Activated naive CD4-positive, alpha-beta T cell treated with anti-CD3 and anti-CD28 coated beads for 36 hours (primary cell): ENCODE results near the gene NOC2L. TPM values are rescaled to one million over a fixed set of nuclear protein-coding genes. Genes with fewer than 3 reads are reported as not detected.
A peak's percentile ranks its signal among the peaks of the same experiment; 100 is the strongest.
"Not testable (repeated sequence)": the region's sequence is repeated elsewhere in the genome, so short reads cannot be mapped to it uniquely, and the experiment has no call there.

ENCODE experiments used
- CTCF ChIA-PET: fragments of 350-600 bp; sonication (Branson Sonifier 250); formaldehyde crosslinking; loops from one replicate; lab custom pipeline; 2021; ENCODE audit warnings: antibody characterized with exemption; lab: Charles Lee
- DNase-seq: peaks from one replicate; pipeline ENCODE4 v3.0.0-alpha.2; 2020
- H3K27ac Mint-ChIP-seq: one replicate; pipeline ENCODE4 v1.8.0; 2021; ENCODE audit warnings: mild to moderate bottlenecking, mixed read lengths
- H3K27me3 Mint-ChIP-seq: one replicate; pipeline ENCODE4 v1.8.0; 2021; ENCODE audit warnings: low read depth, mixed read lengths
- H3K36me3 Mint-ChIP-seq: one replicate; pipeline ENCODE4 v1.8.0; 2021; ENCODE audit warnings: low read depth, mixed read lengths
- H3K4me1 Mint-ChIP-seq: one replicate; pipeline ENCODE4 v1.8.0; 2021; ENCODE audit warnings: low read depth, mixed read lengths
- H3K4me3 Mint-ChIP-seq: one replicate; pipeline ENCODE4 v1.8.0; 2021; ENCODE audit warnings: mild to moderate bottlenecking, moderate library complexity, mixed read lengths
- H3K9me3 Mint-ChIP-seq: one replicate; pipeline ENCODE4 v1.8.0; 2021; ENCODE audit warnings: mixed read lengths
- intact Hi-C: fragments of 100-400 bp; cut with micrococcal nuclease; formaldehyde crosslinking; loops from one replicate; pipeline ENCODE4 v1.15.1; 2023
- total RNA-seq, 2 experiments: library from RNA; stranded (reverse); gene quantifications; one replicate each; pipeline ENCODE4 v1.2.3, GENCODE V29; 2021

Gene NOC2L
- total RNA-seq, 2 experiments from 2014 or later, result 113 to 119 TPM

- Mint-ChIP-seq H3K4me3 (peak overlapping the region; percentile 51), H3K27ac (no peak overlapping the region)
- CTCF ChIA-PET, result interaction anchor here (0.8 kb wide), 1 partner anchor 14 kb away, joined by 3 read pairs; no protein-coding TSS in a partner anchor
These were observed 40.1 kb upstream of the NOC2L start for GRCh38 chr1:998995-999724.

DNA sequence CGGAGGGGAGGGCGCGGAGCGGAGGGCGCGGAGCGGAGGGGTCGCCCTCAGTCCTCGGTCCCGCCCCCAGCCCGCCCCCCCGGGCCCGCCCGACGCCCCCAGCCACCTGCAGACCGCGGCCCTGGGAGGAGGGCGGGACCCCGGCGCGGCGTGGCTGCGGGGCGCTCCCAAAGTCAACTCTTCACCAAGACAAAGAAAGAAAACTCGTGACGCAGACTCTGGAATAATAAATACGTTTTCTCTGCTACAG lies 39.6 kb upstream of the NOC2L start:
- CTCF ChIA-PET, result no interaction called here
- H3K4me1 Mint-ChIP-seq, result peaks cover 8% of the 10 kb centered on the region
- H3K4me3 Mint-ChIP-seq, result no peak overlapping the region
- peaks cover 28% of the 10 kb centered on the region for H3K27me3 Mint-ChIP-seq
- H3K27ac Mint-ChIP-seq, result no peak overlapping the region
- intact Hi-C loops, result no loop called here
- no peaks in the 10 kb centered on the region for H3K9me3 Mint-ChIP-seq
- no peaks in the 10 kb centered on the region for H3K36me3 Mint-ChIP-seq
- no peak for DNase-seq

More at GRCh38 chr1:998995-999724, 40.1 kb upstream of the NOC2L start:
- Mint-ChIP-seq H3K36me3 (no peaks in the 10 kb centered on the region), H3K4me1 (peaks cover 8% of the 10 kb centered on the region), H3K27me3 (peaks cover 32% of the 10 kb centered on the region), H3K9me3 (no peaks in the 10 kb centered on the region)
- DNase-seq, result no peak
- intact Hi-C loops, result no loop called here

DNA sequence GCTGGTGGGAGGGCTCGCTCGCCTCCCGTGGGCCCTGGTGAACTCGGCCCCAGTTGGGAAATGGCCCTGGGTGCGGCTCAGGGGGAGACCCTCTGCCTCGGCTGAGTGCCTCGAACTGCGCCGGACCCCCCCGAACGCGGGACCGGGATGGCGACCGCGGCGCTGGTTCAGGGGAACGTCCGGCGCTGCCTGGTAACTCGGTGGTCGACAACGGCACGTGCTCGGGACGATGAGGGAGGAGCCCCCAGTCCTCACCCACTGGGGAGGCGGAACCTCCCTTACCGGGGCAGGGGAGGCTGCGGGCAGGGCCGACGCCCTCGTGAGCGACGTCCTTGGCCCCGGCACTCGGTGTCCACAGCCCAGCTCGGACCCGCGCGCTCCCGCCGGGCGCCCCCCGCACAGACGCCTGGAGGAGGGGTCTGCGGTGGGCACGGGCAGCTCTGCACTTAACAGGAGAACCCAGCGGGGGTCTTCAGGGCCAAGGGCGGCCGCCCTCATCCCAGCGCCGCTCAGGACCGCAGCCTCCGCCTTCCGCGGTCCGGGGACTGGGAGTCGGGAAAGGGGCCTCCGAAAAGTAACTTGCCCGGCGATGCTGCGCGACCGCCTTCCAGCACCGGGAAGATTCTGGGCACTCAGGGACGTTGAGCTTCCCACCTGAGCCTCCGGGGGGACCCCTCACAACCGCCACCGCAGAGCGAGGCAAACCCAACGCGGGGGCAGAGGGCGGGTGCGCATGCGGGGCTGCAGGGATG lies 39.1 kb upstream of the NOC2L start:
- intact Hi-C loops, result no loop called here
- no peaks in the 10 kb centered on the region for H3K9me3 Mint-ChIP-seq
- no peak overlapping the region for H3K27ac Mint-ChIP-seq
- peaks cover 8% of the 10 kb centered on the region for H3K4me1 Mint-ChIP-seq
- no peak for DNase-seq
- H3K27me3 Mint-ChIP-seq, result peaks cover 24% of the 10 kb centered on the region
- no peaks in the 10 kb centered on the region for H3K36me3 Mint-ChIP-seq
- H3K4me3 Mint-ChIP-seq, result no peak overlapping the region
- CTCF ChIA-PET, result interaction anchor here (0.7 to 1.3 kb wide), 2 partner anchors 14 to 16 kb away, joined by 3 to 7 read pairs; no protein-coding TSS in a partner anchor

- Mint-ChIP-seq H3K36me3 (no peaks in the 10 kb centered on the region), H3K9me3 (peaks cover 4% of the 10 kb centered on the region), H3K4me1 (peaks cover 13% of the 10 kb centered on the region), H3K27me3 (peaks cover 22% of the 10 kb centered on the region), H3K4me3 (no peak overlapping the region), H3K27ac (no peak overlapping the region)
- intact Hi-C loops, result no loop called here
- DNase-seq, result no peak
- CTCF ChIA-PET, result interaction anchor here (0.7 to 1.3 kb wide), 2 partner anchors 14 to 17 kb away, joined by 3 to 7 read pairs; no protein-coding TSS in a partner anchor
These were observed 38.6 kb upstream of the NOC2L start for GRCh38 chr1:997713-997992.

DNA sequence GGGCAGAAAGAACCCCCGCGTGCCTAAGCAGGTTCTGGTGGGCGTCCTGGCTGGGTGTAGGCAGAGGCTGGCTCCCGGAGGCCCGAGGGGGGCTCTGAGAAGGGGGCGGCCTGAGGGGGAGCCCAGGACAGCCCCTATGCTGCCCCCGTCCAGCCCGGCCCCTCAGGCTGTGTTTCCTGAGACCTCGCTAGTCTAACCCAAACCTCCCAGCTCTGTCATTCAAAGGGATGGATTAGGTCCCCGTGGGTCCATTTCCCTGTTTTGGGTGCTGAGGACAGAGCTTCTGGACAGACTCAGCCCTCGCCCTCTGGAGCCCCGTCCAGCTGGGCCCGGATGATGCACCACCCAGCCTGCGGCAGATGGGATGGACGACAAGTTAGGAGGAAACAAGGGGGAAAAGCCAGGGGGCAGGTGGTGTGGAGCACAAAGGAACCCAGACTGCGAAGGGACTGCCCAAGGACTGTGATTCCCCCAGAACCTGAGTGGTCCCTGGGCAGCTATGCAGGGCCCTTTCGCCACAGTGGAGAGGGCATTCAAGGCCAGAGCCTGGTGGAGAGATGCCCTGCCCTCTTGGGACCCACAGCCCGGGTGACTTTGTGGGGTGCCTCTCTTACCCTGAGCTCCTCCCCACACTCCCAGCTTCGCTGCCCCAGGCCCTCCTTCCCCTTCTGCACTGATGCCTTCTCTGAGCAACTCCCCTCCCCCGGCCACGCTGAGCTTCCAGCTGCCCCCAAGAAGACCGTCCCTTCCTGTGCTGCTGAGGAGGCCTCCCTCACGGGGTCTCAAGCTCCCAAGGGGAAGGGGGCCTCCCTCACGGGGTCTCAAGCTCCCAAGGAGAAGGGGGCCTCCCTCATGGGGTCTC lies 38.0 kb upstream of the NOC2L start:
- Mint-ChIP-seq H3K27ac (no peak overlapping the region), H3K4me1 (peaks cover 18% of the 10 kb centered on the region), H3K36me3 (peaks cover 1% of the 10 kb centered on the region), H3K27me3 (peaks cover 22% of the 10 kb centered on the region), H3K9me3 (peaks cover 8% of the 10 kb centered on the region), H3K4me3 (no peak overlapping the region)
- intact Hi-C loops, result no loop called here
- CTCF ChIA-PET, result interaction anchor here (0.7 to 1.3 kb wide), 2 partner anchors 13 to 17 kb away, joined by 3 to 7 read pairs; no protein-coding TSS in a partner anchor
- DNase-seq, result no peak

GRCh38 chr1:995665-996633 lies 36.9 kb upstream of the NOC2L start:
- no peak overlapping the region for H3K4me3 Mint-ChIP-seq
- H3K9me3 Mint-ChIP-seq, result peaks cover 12% of the 10 kb centered on the region
- H3K27ac Mint-ChIP-seq, result no peak overlapping the region
- CTCF ChIA-PET, result interaction anchor here (1.2 kb wide), 1 partner anchor 13 kb away, joined by 3 read pairs; no protein-coding TSS in a partner anchor
- H3K4me1 Mint-ChIP-seq, result peaks cover 29% of the 10 kb centered on the region
- peaks cover 22% of the 10 kb centered on the region for H3K27me3 Mint-ChIP-seq
- intact Hi-C loops, result loop anchor here (2.0 kb wide), 1 partner anchor 17 kb away; the partner anchor contains the start of gene ISG15
- peaks cover 1% of the 10 kb centered on the region for H3K36me3 Mint-ChIP-seq
- no peak for DNase-seq

- DNase-seq, H3K4me3 Mint-ChIP-seq, H3K36me3 Mint-ChIP-seq, H3K27ac Mint-ChIP-seq: not testable (repeated sequence)
- Mint-ChIP-seq H3K4me1 (peaks cover 26% of the 10 kb centered on the region), H3K9me3 (peaks cover 12% of the 10 kb centered on the region), H3K27me3 (peaks cover 18% of the 10 kb centered on the region)
- intact Hi-C loops, result loop anchor here (2.0 kb wide), 1 partner anchor 18 kb away; the partner anchor contains the start of gene ISG15
- CTCF ChIA-PET, result interaction anchor here (0.7 to 1.3 kb wide), 3 partner anchors 9 to 282 kb away, joined by 3 to 5 read pairs (median 3); no protein-coding TSS in a partner anchor
These were observed 35.5 kb upstream of the NOC2L start for GRCh38 chr1:994546-994945.

DNA sequence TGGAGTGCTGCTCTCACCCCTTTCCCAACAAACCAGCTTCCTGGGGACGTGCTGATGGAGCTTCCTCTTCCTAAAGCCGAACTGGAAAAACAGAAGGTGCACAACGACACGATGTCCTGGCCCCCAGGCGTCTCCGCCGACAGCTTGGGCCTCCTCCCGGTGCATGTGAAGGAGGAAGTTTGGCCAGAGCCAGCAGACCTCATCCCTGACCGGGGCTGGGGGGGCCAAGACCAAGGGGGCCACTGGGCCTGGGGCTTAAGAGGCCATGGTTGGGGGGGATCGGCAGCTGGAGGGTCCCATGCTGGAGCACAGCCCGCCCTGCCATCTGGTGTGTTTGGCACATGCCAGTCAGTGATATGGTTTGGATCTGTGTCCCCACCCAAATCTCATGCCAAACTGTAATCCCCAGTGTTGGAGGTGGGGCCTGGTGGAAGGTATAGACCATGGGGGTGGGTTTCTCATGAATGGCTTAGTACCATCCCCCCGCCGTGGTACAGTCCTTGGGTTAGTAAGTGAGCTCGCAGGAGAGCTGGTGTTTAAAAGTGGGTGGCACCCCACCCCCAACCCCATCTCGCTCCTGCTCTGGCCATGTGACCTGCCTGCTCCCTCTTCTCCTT lies 34.4 kb upstream of the NOC2L start:
- CTCF ChIA-PET, result interaction anchor here (1.2 to 1.7 kb wide), 4 partner anchors 8 to 70 kb away, joined by 3 to 4 read pairs (median 3); no protein-coding TSS in a partner anchor
- peaks cover 24% of the 10 kb centered on the region for H3K4me1 Mint-ChIP-seq
- peaks cover 12% of the 10 kb centered on the region for H3K9me3 Mint-ChIP-seq
- H3K27ac Mint-ChIP-seq, result no peak overlapping the region
- DNase-seq, result no peak
- peaks cover 24% of the 10 kb centered on the region for H3K27me3 Mint-ChIP-seq
- peaks cover 1% of the 10 kb centered on the region for H3K36me3 Mint-ChIP-seq
- no peak overlapping the region for H3K4me3 Mint-ChIP-seq
- intact Hi-C loops, result no loop called here

DNA sequence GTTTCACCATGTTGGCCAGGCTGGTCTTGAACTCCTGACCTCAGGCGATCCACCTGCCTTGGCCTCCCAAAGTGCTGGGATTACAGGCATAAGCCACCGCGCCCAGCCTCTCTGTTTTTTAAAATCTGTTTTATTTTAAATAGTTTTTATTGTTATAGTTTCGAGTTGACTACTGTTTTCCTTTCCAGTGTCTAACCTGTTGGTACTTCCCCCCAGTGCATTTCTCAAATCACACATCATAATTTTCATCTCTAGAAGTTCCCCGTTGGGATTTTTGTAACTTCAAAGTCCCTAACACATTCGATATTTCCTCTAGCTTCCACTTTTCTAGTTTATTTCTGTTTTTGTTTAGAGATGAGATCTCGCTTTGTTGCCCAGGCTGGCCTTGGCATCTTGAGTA lies 33.3 kb upstream of the NOC2L start:
- Mint-ChIP-seq H3K9me3 (peaks cover 12% of the 10 kb centered on the region), H3K4me3 (no peak overlapping the region), H3K27me3 (peaks cover 21% of the 10 kb centered on the region), H3K36me3 (peaks cover 1% of the 10 kb centered on the region), H3K4me1 (peaks cover 24% of the 10 kb centered on the region), H3K27ac (peak overlapping the region; percentile 85)
- intact Hi-C loops, result no loop called here
- CTCF ChIA-PET, result interaction anchor here (0.6 to 1.7 kb wide), 7 partner anchors 9 to 284 kb away, joined by 3 to 6 read pairs (median 3); partner anchors contain the start of gene ISG15
- DNase-seq, result peak; percentile 47

- H3K4me3 Mint-ChIP-seq, result no peak overlapping the region
- intact Hi-C loops, result no loop called here
These were observed 32.8 kb upstream of the NOC2L start for GRCh38 chr1:991895-992294.

More at GRCh38 chr1:991895-992294, 32.8 kb upstream of the NOC2L start:
- Mint-ChIP-seq H3K9me3 (peaks cover 12% of the 10 kb centered on the region), H3K4me1 (peaks cover 24% of the 10 kb centered on the region), H3K36me3 (peaks cover 1% of the 10 kb centered on the region), H3K27ac (peak overlapping the region; percentile 72), H3K27me3 (peaks cover 19% of the 10 kb centered on the region)
- no peak for DNase-seq
- CTCF ChIA-PET, result interaction anchor here (0.6 to 1.7 kb wide), 6 partner anchors 9 to 196 kb away, joined by 3 to 6 read pairs (median 3); partner anchors contain the start of gene ISG15
